Stimulated activated CD8-positive, alpha-beta memory T cell treated with anti-CD3 and anti-CD28 coated beads, Interleukin-15, amount 100 ng/mL, for 1 hour (primary cell): ENCODE data around the gene COL6A1.
"Not testable (repeated sequence)": the region's sequence is repeated elsewhere in the genome, so short reads cannot be mapped to it uniquely, and the experiment has no call there.

Source experiments
- DNase-seq: peaks from one replicate; pipeline ENCODE4 v3.0.0-alpha.2; 2020; ENCODE audit warnings: low read depth

COL6A1 gene

DNA sequence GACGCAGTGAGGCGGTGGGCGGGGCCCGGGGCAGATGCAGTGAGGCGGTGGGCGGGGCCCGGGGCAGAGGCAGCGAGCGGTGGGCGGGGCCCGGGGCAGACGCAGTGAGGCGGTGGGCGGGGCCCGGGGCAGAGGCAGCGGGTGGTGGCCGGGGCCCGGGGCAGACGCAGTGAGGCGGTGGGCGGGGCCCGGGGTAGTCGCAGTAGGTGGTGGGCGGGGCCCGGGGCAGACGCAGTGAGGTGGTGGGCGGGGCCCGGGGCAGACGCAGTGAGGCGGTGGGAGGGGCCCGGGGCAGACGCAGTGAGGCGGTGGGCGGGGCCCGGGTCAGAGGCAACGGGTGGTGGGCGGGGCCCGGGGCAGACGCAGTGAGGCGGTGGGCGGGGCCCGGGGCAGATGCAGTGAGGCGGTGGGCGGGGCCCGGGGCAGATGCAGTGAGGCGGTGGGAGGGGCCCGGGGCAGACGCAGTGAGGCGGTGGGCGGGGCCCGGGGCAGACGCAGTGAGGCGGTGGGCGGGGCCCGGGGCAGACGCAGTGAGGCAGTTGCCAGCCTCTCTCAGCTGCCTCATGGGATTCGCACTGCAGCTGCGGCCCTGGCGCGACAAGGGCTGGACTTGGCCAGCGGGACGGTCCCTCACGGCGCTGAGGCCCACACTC is 24.4 kb downstream of the COL6A1 start:
- DNase-seq = not testable (repeated sequence)

DNA sequence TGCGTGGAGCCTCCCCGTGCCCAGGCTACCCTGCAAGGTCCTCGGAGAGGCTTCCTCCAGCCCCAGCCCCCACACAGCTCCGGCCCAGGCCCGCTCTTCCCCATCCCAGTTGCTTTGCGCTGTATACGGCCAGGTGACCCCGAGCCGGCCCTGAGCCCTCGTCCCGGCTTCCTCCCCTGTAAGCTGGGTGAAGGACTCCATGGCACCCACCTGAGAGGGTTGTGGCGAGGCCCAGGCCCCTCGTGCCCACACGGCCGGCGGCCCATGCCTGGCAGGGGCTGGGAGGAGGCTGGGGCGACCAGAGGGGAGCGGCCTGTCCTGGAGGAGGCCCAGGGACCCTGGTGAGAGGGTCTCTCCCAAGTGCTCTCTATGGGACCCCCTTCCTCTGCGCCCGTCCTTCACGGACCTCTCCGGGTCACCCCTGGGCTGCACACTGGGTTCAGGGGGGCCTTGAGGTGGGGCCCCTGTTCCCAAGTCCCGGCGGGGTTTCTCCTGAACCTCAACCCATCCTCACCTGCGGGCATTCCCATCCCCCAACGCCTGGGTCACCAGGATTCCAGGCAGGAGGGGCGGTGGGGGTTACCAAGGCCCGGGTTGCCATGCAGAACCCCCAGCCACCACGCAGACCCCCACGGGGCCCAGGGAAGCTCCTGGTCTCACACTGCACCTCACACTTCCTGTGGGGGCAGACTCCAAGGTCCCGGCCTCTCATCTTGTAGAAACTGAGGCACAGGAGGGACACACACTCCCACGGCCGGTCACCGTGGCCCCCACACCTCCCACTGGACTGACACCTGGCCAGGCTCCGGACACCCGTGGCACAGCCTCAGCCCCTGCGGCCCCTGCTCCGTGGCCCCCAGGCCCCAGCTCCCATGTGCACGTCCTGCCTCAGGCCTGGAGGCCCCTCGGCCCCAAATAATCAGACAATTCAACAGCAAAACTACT is 25.2 kb downstream of the COL6A1 start:
- no peak for DNase-seq

DNA sequence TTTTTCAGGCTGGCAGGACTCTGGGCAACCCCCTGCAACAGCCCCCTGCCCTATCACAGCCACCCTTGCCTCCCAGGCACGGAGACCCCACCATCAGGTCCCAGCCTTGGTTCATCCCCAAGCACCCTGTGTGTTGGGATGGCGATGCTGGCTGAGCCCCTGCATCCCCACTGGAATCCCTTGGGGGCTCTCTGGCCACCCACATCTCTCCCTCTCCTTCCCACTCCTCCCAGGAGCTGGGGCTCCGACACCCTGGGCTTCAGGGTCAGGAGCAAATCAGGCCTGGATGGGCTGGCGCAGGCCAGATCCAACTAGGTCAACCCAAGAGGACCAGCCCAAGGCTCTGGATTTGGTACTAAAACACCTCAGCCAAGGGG is 25.9 kb downstream of the COL6A1 start:
- no peak for DNase-seq

DNA sequence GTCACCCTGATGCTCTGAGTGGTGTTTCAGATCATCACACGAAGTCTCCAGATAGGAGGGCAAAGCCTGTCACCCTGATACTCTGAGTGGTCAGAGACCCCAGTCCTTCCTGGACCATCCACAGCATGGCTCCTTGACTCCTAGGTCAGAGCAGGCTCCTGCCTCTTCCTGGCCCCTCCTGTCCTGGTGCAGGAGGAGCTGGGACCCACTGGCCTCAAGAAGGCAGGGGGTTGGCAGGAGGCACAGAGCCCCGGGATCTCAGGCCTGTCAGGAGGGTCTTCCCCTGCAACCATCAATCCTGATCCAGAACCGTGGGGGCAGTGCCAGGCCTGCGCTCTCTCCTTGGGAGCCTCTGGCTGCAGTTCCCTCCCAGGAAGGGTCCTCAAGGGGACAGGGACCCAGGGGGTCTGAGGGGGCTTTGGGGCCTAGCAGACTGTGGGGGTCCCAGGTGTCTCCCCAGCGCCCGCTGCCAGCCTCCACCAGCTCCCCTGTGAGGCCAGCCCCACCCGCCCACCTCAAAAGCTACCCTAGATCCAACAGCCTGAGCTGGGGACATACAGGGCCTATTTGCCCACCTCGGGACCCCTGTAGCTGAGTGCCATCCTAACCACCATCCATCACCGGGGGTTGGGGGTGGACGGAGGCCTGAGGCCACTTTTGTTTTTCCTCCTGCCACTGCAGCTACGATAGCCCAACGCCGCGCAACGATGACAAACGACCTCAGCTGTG is 27.5 kb downstream of the COL6A1 start:
- DNase-seq = no peak

DNA sequence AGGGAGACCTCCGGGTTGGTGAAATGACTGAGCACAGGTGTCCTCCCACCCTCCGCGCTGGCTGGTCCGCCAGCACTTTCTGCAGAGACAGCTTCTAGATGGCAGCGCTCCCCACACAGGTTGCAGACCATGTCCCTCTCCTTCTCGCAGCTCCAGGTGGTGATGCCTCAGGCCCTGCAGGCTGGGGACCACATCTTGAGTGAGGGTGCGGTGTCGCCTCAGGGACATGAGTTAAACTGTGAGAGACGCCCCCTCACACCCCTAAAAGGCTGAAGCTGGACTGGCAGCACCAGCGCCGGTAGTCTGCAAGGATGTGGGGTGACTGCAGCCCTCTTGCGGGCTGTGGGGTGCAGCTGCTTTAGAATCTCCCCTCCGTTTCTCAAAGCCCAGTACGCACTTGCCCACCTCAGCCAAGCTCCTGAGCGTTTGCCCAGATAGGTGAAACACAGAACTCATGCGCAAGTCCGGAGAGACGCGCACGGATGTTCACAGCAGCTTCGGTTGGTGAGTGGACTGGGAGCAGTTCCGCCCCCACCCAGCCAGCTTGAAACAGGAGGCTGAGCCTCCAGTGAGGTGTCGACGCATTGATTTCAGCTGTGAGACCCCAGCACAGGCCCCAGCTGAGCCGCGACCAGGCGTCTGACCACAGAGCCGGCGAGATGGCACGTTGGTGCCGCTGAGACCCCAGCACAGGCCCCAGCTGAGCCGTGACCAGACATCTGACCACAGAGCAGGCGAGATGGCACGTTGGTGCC is 28.6 kb downstream of the COL6A1 start:
- DNase-seq = no peak

DNA sequence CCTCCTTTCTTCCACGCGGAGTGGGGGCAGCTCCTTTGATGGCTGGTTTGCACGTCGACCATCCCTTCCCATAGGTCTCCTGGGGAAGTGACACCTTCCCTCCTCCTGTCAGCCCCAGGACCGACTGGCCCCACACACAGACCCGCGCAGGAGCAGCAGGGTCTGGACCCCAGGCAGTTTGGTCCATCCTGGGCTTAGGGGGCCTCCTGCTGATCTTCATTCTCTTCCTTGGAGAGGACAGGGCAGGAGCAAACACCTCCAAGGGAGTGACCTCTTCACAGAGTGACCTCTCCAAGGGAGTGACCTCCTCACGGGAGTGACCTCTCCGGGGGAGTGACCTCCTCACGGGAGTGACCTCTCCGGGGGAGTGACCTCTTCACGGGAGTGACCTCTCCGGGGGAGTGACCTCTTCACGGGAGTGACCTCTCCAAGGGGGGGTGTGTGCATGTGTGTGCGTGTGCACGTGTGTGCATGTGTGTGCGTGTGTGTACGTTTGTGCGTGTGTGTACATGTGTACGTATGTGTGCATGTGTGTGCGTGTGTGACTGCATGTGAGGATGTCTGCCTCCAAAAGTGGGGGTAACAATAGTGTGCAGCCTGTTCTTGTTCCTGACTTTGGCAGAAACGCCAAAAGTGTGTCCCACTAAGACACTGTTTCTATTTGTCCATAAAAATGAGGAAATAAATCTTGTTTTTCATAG is 29.8 kb downstream of the COL6A1 start:
- DNase-seq = no peak

DNA sequence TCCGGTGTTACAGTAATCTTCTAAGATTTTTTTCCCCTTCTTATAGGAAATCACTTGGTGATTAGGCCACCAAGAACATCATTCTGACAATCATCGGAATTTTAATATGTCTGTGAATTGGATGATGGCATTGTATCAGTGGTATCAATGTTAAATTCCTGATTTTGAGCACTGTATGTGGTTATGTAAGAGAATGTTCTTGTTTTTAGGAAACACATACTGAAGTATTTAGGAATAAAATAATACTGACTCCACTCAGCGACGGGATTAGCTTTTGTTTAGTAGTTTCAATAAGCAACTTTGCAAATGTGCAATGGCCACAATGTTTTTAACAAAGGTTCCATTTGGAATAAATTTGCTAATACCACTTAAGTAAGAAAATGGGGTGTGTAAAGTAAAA is 30.6 kb downstream of the COL6A1 start:
- DNase-seq = no peak

DNA sequence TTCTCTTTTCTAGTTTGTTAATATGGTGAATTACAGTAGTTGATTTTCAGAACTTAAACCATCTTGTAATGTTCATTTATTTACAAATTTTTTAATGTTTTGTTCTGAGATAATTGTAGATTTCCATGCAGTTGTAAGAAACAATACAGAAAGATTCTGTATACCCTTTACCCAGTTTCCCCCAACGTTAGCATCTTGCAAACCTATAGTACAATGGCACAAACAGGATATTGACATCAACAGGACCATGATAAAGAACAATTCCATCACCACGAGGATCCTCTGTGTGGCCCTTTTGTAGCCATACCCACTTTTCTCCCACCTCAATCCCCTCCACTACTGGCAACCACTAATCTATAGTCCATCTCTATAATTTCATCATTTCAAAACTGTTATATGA is 33.3 kb downstream of the COL6A1 start:
- DNase-seq = no peak

DNA sequence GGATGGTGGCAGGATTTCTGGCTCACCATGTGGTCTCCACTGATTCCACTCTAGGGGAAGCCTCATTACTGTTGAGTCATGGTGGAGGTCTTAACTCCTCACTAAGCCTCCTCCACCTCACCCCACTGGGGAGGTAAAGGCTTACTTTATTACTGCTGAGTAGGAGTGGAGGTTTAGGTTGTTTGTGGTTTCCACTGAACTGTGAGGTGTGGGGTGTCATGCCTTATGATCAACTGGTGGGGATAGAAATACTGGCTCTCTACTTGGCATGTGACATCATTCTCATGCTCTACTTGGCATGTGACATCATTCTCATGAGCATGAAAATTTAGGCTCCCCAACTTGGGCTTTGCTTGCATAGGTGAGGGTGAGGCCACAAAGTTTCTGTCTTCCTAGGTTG is 35.6 kb downstream of the COL6A1 start:
- no peak for DNase-seq

DNA sequence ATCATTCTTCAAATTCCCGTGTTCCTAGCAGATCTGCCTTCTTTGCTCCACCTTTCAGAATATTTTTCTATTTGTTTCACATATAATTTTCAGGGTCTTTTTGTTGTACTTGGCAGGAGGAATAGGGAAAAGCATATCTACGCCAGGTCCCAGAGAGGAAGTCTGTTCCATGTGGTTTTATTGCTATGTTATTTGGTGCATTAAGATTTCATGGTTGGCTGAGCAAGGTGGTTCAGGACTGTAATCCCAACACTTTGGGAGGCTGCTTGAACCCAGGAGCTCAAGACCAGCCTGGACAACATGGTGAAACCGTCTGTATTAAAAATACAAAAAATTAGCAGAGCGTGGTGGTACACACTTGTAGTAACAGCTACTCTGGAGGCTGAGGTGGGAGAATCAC is 36.1 kb downstream of the COL6A1 start:
- no peak for DNase-seq

DNA sequence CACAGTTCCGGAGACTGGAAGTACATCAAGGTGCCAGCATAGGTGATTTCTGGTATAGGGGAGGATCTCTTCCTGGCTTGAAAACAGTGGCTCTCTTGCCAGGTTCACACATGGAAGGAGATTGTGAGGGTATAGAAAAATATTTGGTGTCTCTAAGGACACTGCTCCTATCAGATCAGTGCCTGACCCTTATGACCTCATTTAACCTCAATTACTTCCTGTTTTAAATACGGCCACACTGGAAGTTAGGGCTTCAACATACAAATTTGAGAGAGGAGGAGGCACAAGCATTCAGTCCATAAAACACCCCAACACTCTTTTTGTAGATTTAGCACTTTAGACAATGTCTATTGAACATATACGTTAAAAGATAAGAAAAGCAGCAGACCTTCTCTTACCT is 37.0 kb downstream of the COL6A1 start:
- DNase-seq = no peak

DNA sequence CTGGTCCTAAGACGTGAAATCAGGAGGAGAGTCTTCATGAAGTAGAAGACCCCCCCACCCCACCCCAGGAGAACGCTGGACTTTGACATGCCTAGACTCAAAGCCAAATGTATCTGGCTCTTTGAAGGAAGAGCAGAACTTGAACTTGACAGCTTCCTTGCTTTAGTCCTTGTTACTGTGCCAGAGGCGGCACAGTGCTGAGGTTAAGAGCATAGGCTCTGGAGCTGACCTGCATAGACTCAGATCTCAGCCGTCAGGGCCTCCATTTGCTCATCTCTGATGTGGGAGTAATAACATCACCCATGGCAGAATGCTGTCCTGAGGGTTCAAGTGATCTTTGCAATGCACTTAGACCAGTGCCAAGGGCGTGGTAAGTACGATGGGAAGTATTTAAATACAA is 39.0 kb downstream of the COL6A1 start:
- DNase-seq = no peak

DNA sequence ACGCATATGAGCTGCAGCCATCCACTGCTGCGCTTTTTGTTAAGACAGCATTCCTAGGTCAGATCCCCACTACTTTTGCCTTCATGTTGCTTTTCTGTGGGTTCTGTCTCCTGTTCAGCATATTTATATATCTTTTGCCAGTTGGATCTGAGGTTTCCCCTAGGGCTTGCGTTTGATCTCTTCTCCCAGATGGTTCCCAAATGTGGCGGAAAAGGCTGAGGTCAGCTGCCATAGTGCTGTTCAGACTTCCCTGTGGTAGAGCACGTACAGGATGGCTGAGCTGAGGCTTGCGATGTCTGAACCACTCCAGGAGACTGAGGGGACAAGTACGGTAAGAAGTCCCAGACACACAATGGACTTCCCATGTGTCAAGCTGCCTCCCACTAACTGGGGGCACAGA is 39.8 kb downstream of the COL6A1 start:
- DNase-seq = no peak

DNA sequence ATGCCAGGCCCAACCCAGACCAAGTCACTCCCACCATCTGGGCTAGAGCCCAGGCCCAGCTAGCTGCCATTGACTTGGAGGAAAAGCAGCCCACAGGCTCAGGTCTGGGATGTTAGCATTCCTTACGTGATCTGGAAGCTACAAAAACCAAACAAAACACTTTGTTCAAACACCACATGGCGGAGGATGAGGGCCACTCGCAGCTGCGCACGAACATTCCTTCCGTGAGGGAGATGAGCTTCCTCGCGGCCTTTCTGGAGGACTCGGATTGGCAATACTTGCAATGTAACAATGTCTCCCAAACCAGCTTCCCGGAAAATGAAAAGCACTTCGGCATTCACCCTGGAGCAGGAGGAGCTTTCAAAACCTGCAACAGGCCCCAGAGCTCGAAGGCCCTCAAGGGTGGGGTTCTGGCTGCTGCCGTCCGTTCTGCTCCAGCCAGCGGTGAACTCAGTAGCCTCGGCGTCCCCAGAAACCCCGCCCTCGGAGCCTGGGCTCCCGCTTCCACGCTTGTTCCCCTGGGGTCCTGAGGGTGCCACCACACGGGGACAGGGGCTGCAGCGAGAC is 40.5 kb downstream of the COL6A1 start:
- DNase-seq = no peak

DNA sequence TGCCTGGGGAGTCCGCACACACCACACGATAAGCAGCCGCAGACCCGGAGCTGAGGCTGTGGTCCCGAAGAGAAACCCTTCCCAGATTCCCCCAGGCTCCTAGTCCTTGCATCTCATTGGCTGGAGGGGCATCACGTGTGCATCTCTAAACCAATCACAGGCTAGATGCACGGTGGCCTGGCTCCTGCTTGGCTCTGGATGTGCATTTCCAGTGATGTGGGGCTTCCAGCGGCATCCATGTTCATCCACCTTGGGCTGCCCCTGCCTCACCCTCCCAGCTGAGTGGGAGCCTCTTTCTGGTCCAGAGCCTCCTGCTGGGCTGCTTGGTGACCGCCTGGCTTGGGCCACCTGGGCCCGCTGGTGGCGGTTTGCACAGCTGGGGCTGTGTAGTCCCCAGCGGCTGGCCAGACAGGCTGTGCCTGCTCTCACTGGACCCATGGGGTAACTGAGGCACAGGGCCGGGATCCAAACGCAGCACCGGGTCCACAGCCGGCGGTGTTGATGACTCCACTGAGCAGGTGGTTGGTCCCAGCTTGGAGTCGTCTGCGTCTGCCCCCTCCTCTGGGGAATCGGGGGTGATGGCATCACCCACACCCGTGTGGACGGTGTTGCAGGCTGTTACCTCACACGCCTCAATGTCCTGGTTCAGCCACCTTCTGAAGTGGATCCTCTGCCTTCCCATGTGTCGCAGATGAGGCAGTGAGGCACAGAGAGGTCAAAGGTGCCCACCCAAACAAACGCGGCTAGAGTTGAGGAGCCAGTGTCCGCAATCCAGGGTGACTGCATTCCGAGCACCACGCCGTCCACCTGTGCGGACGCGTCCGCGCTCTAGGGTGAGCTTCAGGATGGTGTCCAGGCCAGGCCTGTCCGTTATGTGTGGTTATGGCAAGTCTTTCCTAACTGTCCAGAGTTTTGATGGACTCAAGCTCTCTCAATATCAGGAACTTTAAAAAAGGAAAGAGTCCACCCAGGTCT is 41.3 kb downstream of the COL6A1 start:
- DNase-seq = no peak

DNA sequence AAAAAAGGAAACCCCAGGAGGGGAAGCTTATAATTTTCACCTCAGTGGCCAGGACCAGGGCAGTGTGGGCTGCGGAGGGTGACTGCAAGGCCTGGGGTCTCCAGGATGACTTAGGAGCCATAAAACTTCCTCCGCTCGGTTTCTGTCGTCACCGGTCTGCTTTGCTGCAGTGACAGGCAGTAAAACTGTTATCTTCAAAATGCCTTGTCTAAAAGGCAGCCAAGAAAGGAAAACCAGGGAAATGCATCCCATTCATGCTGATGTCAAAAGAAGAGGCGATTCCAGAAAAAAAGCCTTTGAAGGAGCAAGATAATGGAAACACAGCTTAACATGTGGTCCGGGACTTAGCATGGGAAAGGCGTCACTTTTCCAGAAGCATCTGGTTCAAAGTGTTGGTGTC is 42.0 kb downstream of the COL6A1 start:
- no peak for DNase-seq

DNA sequence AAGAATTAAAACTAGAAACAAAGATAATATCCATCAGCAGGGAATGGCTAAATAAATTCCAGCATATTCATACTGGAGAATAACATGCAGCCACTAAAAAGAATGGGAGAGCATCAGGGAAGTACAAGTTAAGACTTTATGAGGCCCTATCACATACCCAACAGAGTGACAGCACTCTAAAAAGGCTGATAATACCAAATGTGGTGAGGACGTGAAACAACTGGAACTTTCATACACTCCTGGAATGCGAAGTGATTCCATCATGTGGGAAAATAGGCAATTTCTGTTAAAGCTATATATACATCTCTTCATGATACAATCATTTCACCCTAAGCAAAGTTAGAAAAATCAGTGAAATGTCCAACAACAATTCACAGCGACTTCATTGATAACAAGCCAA is 42.6 kb downstream of the COL6A1 start:
- DNase-seq = no peak

DNA sequence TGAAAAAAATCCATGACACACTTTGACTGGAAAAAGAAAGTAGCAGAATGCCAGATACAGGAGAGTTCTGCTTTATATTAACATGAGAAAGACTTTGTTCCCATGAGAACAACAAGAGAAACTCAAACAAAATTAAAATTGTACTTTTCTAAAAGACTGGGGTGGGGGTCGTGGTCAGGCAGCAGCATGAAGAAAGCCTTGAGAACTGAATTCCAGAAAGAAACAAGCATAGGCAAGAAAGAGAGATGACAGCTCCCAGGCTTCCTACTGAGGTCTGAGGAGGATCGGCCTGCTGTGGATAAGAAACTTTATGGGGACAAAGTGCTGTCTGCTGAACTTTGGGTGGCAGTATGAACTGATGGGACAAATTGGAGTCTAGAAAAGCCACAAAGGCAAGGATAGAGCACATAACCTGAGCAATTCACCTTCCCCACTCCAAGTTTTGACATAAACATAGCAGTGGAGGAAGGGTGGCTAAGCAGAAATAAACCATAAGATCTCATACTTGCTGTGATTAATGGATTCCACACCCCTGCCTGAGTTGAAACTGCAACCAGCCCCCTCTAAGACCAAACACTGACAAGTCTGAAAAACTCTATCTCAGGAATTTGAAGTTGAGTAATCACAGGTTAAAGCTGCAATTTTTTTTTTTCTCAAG is 43.7 kb downstream of the COL6A1 start:
- DNase-seq = no peak

DNA sequence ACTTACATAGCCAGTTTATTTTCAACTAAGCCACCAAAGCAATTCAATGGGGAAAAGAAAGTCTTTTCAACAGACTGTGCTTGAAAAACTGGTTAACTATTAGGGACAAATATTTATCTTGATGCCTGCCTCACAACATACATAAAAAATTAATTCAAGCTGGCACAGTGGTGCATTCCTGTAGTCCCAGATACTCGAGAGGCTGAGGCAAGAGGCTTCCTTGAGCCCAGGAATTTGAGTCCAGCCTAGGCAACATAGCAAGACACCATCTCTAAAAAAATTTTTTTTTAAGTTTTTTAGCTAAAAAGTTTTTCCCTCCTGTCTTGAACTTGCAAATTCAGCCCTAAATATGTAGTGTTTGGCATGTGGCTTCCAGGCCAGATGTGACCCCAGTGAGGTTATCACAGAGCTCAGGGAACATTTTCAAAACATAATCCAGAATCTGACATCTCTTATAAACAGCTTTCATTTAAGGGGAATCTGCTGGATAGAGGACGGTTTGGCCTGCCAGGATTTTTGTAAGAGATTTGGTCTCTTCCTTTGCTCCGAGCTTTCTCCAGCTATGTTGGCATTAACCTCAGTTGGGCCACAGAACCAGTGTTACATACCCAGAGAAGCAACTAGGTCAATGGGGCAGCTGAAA is 46.4 kb downstream of the COL6A1 start:
- DNase-seq = no peak
